ENCODE measurements around the gene KRABD2.

- TF ChIP-seq POLR2AphosphoS5 (IDR thresholded peaks at IDR 0.05) (no peak), CTCF (IDR thresholded peaks at IDR 0.05) (no peak)
These were observed 6.6 kb downstream of the KRABD2 start for GRCh38 chr17:8369944-8370343.
